SK-N-SH treated with all-trans-retinoic acid at 6 μM for 48 hours (cell line): ENCODE measurements around the gene PDE1A.

Source experiments
- ATAC-seq: fragments of 200-7000 bp; cut with Tn5 transposase; 3 replicates; pipeline ENCODE4 v1.9.1; 2020; ENCODE audit warnings: mild to moderate bottlenecking, moderate library complexity
- ARNTL ChIP-seq: fragments of 450-650 bp; formaldehyde crosslinking; IDR thresholded peaks from 2 replicates; pipeline ENCODE4 v1.5.0; 2020; ENCODE audit warnings: low read depth, mild to moderate bottlenecking, moderate library complexity, borderline replicate concordance
- BACH2 ChIP-seq: fragments of 250-450 bp; sonication (Bioruptor Pico); IDR thresholded peaks from 2 replicates; pipeline ENCODE4 v1.9.0; 2021; ENCODE audit warnings: mild to moderate bottlenecking, borderline replicate concordance
- CSDC2 ChIP-seq: fragments of 250-450 bp; sonication (Bioruptor Pico); IDR thresholded peaks from 2 replicates; pipeline ENCODE4 v1.5.0; 2020; ENCODE audit warnings: mild to moderate bottlenecking, moderate library complexity
- CSRNP3 ChIP-seq: fragments of 250-450 bp; sonication (Bioruptor Pico); IDR thresholded peaks from 2 replicates; pipeline ENCODE4 v1.5.1; 2021; ENCODE audit warnings: mild to moderate bottlenecking, moderate library complexity
- ESRRG ChIP-seq: fragments of 250-450 bp; sonication (Bioruptor Pico); IDR thresholded peaks from 2 replicates; pipeline ENCODE4 v1.6.1; 2021; ENCODE audit warnings: mild to moderate bottlenecking
- GLIS3 ChIP-seq: fragments of 250-450 bp; sonication (Bioruptor Pico); IDR thresholded peaks from 2 replicates; pipeline ENCODE4 v1.5.0; 2020; ENCODE audit warnings: mild to moderate bottlenecking, moderate library complexity
- ISL1 ChIP-seq: fragments of 250-450 bp; sonication (Bioruptor Pico); IDR thresholded peaks from 2 replicates; pipeline ENCODE4 v2.1.2; 2022; ENCODE audit warnings: mild to moderate bottlenecking, moderate library complexity
- OSR1 ChIP-seq: fragments of 250-450 bp; sonication (Bioruptor Pico); IDR thresholded peaks from 2 replicates; pipeline ENCODE4 v1.8.0; 2022; ENCODE audit warnings: moderate library complexity, mild to moderate bottlenecking, inconsistent platforms
- PATZ1 ChIP-seq: fragments of 250-450 bp; sonication (Bioruptor Pico); IDR thresholded peaks from 2 replicates; pipeline ENCODE4 v1.8.0; 2020; ENCODE audit warnings: mild to moderate bottlenecking, moderate library complexity, borderline replicate concordance
- POU6F1 ChIP-seq: fragments of 250-450 bp; sonication (Bioruptor Pico); IDR thresholded peaks from 2 replicates; pipeline ENCODE4 v1.8.0; 2021; ENCODE audit warnings: low read depth, mild to moderate bottlenecking, moderate library complexity, borderline replicate concordance
- PPARA ChIP-seq: fragments of 250-450 bp; sonication (Bioruptor Pico); IDR thresholded peaks from 2 replicates; pipeline ENCODE4 v1.5.0; 2020; ENCODE audit warnings: mild to moderate bottlenecking, borderline replicate concordance
- RARB ChIP-seq: fragments of 250-450 bp; sonication (Bioruptor Pico); IDR thresholded peaks from 2 replicates; pipeline ENCODE4 v1.8.0; 2021; ENCODE audit warnings: mild to moderate bottlenecking, moderate library complexity
- SNAI2 ChIP-seq: fragments of 250-450 bp; sonication (Bioruptor Pico); IDR thresholded peaks from 2 replicates; pipeline ENCODE4 v1.5.0; 2020; ENCODE audit warnings: mild to moderate bottlenecking, moderate library complexity
- TCF4 ChIP-seq: fragments of 250-450 bp; sonication (Bioruptor Pico); IDR thresholded peaks from 2 replicates; pipeline ENCODE4 v1.8.0; 2021; ENCODE audit warnings: mild to moderate bottlenecking, moderate library complexity, borderline replicate concordance
- TOX ChIP-seq: fragments of 250-450 bp; sonication (Bioruptor Pico); IDR thresholded peaks from 2 replicates; pipeline ENCODE4 v1.8.0; 2021; ENCODE audit warnings: mild to moderate bottlenecking, moderate library complexity, borderline replicate concordance
- ZC3H10 ChIP-seq: fragments of 250-450 bp; sonication (Bioruptor Pico); IDR thresholded peaks from 2 replicates; pipeline ENCODE4 v1.5.1; 2021; ENCODE audit warnings: mild to moderate bottlenecking, moderate library complexity
- ZFP3 ChIP-seq: fragments of 250-450 bp; sonication (Bioruptor Pico); IDR thresholded peaks from 2 replicates; pipeline ENCODE4 v1.5.0; 2020; ENCODE audit warnings: mild to moderate bottlenecking, moderate library complexity
- ZFP30 ChIP-seq: fragments of 450-650 bp; formaldehyde crosslinking; IDR thresholded peaks from 2 replicates; pipeline ENCODE4 v1.5.0; 2022; ENCODE audit warnings: mild to moderate bottlenecking, moderate library complexity
- ZNF565 ChIP-seq: fragments of 450-650 bp; formaldehyde crosslinking; conservative IDR thresholded peaks from 2 replicates; pipeline ENCODE4 v1.5.0; 2020; ENCODE audit warnings: low read depth, mild to moderate bottlenecking, moderate library complexity
- ZNF70 ChIP-seq: fragments of 450-650 bp; formaldehyde crosslinking; IDR thresholded peaks from 2 replicates; pipeline ENCODE4 v1.5.0; 2020; ENCODE audit warnings: mild to moderate bottlenecking, moderate library complexity
- ZNF8 ChIP-seq: fragments of 450-650 bp; formaldehyde crosslinking; IDR thresholded peaks from 2 replicates; pipeline ENCODE4 v1.5.0; 2020; ENCODE audit warnings: mild to moderate bottlenecking, moderate library complexity
- TF ChIP-seq, protein P1 (sequence below): fragments of 250-450 bp; sonication (Bioruptor Pico); IDR thresholded peaks from 2 replicates; pipeline ENCODE4 v1.5.0; 2020; ENCODE audit warnings: mild to moderate bottlenecking, moderate library complexity
- TF ChIP-seq, protein P2 (sequence below): fragments of 250-450 bp; sonication (Bioruptor Pico); IDR thresholded peaks from 2 replicates; pipeline ENCODE4 v1.5.1; 2020; ENCODE audit warnings: low read depth, mild to moderate bottlenecking, moderate library complexity

The PDE1A gene

DNA sequence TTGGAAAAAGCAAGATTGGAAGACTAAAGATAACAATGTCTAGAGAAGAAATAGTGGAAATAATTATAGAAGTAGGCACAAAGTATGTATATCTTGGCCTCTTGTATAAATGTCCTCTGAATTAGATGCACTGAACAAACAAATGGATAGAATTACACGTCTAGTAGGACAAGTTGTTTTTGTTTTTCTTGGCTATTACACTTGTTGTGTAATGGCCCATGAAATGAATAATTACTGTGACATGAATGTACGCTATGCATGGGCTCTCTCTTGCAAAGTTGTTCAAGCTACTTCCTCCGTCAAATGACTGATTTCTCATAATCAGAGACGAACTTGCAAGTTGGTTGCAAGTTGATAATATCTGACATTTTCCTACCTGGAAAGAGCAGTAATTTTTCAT, 126.2 kb downstream of the PDE1A start:
- TF ChIP-seq PATZ1 (no peak), ZNF565 (CRISPR knock-in tag) (no peak), ZFP30 (CRISPR knock-in tag) (no peak), BACH2 (CRISPR knock-in tag) (no peak), ZNF8 (CRISPR knock-in tag) (no peak), PPARA (CRISPR knock-in tag) (no peak), GLIS3 (CRISPR knock-in tag) (no peak), CSDC2 (no peak), ARNTL (CRISPR knock-in tag) (no peak), POU6F1 (CRISPR knock-in tag) (no peak), ZNF70 (no peak), SNAI2 (CRISPR knock-in tag) (no peak), ESRRG (CRISPR knock-in tag) (no peak), TOX (CRISPR knock-in tag) (no peak), CSRNP3 (CRISPR knock-in tag) (no peak), RARB (CRISPR knock-in tag) (no peak), ZC3H10 (CRISPR knock-in tag) (no peak)
- TF ChIP-seq, protein P1, sequence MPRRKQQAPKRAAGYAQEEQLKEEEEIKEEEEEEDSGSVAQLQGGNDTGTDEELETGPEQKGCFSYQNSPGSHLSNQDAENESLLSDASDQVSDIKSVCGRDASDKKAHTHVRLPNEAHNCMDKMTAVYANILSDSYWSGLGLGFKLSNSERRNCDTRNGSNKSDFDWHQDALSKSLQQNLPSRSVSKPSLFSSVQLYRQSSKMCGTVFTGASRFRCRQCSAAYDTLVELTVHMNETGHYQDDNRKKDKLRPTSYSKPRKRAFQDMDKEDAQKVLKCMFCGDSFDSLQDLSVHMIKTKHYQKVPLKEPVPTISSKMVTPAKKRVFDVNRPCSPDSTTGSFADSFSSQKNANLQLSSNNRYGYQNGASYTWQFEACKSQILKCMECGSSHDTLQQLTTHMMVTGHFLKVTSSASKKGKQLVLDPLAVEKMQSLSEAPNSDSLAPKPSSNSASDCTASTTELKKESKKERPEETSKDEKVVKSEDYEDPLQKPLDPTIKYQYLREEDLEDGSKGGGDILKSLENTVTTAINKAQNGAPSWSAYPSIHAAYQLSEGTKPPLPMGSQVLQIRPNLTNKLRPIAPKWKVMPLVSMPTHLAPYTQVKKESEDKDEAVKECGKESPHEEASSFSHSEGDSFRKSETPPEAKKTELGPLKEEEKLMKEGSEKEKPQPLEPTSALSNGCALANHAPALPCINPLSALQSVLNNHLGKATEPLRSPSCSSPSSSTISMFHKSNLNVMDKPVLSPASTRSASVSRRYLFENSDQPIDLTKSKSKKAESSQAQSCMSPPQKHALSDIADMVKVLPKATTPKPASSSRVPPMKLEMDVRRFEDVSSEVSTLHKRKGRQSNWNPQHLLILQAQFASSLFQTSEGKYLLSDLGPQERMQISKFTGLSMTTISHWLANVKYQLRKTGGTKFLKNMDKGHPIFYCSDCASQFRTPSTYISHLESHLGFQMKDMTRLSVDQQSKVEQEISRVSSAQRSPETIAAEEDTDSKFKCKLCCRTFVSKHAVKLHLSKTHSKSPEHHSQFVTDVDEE (CRISPR knock-in tag) = no peak
- TF ChIP-seq, protein P2, sequence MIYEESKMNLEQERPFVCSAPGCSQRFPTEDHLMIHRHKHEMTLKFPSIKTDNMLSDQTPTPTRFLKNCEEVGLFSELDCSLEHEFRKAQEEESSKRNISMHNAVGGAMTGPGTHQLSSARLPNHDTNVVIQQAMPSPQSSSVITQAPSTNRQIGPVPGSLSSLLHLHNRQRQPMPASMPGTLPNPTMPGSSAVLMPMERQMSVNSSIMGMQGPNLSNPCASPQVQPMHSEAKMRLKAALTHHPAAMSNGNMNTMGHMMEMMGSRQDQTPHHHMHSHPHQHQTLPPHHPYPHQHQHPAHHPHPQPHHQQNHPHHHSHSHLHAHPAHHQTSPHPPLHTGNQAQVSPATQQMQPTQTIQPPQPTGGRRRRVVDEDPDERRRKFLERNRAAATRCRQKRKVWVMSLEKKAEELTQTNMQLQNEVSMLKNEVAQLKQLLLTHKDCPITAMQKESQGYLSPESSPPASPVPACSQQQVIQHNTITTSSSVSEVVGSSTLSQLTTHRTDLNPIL (CRISPR knock-in tag) = no peak
- ATAC-seq = no peak

GRCh38 chr2:182299632-182300031, 127.2 kb downstream of the PDE1A start:
- TF ChIP-seq ZFP30 (CRISPR knock-in tag) (no peak), ZC3H10 (CRISPR knock-in tag) (no peak), ZFP3 (CRISPR knock-in tag) (no peak), ZNF565 (CRISPR knock-in tag) (no peak), PPARA (CRISPR knock-in tag) (no peak), CSDC2 (no peak), POU6F1 (CRISPR knock-in tag) (no peak), ESRRG (CRISPR knock-in tag) (no peak), ZNF70 (no peak), CSRNP3 (CRISPR knock-in tag) (no peak), TOX (CRISPR knock-in tag) (no peak), OSR1 (CRISPR knock-in tag) (no peak), TCF4 (CRISPR knock-in tag) (no peak), ZNF8 (CRISPR knock-in tag) (no peak), GLIS3 (CRISPR knock-in tag) (no peak), ISL1 (no peak), SNAI2 (CRISPR knock-in tag) (no peak), ARNTL (CRISPR knock-in tag) (no peak), RARB (CRISPR knock-in tag) (no peak)
- TF ChIP-seq, protein P2 (CRISPR knock-in tag) = no peak
- no peak for ATAC-seq
